K562 (cell line): Measurements from ENCODE around the gene ZNF92. TPM values are rescaled to one million over a fixed set of nuclear protein-coding genes. Genes with fewer than 3 reads are reported as not detected.
A peak's percentile ranks its signal among the peaks of the same experiment; 100 is the strongest.

ENCODE experiments used
- ARHGAP35 ChIP-seq: fragments of 450-650 bp; IDR thresholded peaks from 2 replicates; pipeline ENCODE4 v1.6.1; 2018; ENCODE audit not compliant: partially characterized antibody
- MCM2 ChIP-seq: fragments of 450-650 bp; IDR thresholded peaks from 2 replicates; pipeline ENCODE4 v1.6.1; 2017; ENCODE audit warnings: low read depth, mild to moderate bottlenecking
- MXI1 ChIP-seq: IDR thresholded peaks from 2 replicates; pipeline ENCODE4 v1.6.1; 2011; ENCODE audit warnings: low read depth, mild to moderate bottlenecking, improper control_type of control experiment, low read length
- NFRKB ChIP-seq: fragments of 450-650 bp; IDR thresholded peaks from 2 replicates; pipeline ENCODE4 v1.6.1; 2016; ENCODE audit warnings: low read depth
- TEAD4 ChIP-seq, 2 experiments: sonication (generic) in 1 of 2; formaldehyde crosslinking in 1 of 2; IDR thresholded peaks; 2 replicates each; pipeline versions ENCODE4 v1.6.1 to v1.8.0; 2012 to 2022; ENCODE audit warnings: borderline replicate concordance in 1 of 2, inconsistent platforms in 1 of 2, low read length in 1 of 2, mild to moderate bottlenecking in 1 of 2, missing genetic modification reagents in 1 of 2
- polyA plus RNA-seq, 8 experiments: library from polyadenylated mRNA; depleted of rRNA in 4 of 8; stranded (reverse) in 5 of 8; unstranded in 3 of 8; fragments of >200 nt; fragmentation: Nextera tagmentation in 2 of 8; fragmentation: Illumina TruSeq in 1 of 8; extraction: Ambion mirVana in 2 of 8; extraction: Trizol in 1 of 8; gene quantifications; 2 replicates each; pipeline versions ENCODE4 v1.2.1 to v1.2.3, GENCODE V29; 2011 to 2014; ENCODE audit warnings: inconsistent platforms in 1 of 8, missing spikeins in 1 of 8
- total RNA-seq, 7 experiments: library from RNA; depleted of rRNA in 6 of 7; stranded (reverse); fragments of >200 nt in 6 of 7; fragmentation: Illumina TruSeq in 2 of 7; extraction: Trizol in 2 of 7; gene quantifications; 2 replicates each; pipeline versions ENCODE4 v1.2.1 to v1.2.3, GENCODE V29; 2011 to 2021; ENCODE audit warnings: low replicate concordance in 1 of 7
- TF ChIP-seq, protein P1 (sequence below), 2 experiments: fragments of 450-650 bp; formaldehyde crosslinking in 1 of 2; IDR thresholded peaks; 2 replicates each; pipeline versions ENCODE4 v1.4.0 to v1.6.1; 2014 to 2020; ENCODE audit warnings: mild to moderate bottlenecking in 2 of 2, borderline replicate concordance in 1 of 2, low read depth in 1 of 2
- TF ChIP-seq, protein P2 (sequence below): fragments of 450-650 bp; IDR thresholded peaks from 2 replicates; pipeline ENCODE4 v1.6.1; 2016; ENCODE audit warnings: low read depth, mild to moderate bottlenecking, moderate library complexity
- TF ChIP-seq, protein P3 (sequence below), 2 experiments: IDR thresholded peaks; 2 replicates each; pipeline ENCODE4 v1.6.1; 2011; ENCODE audit warnings: borderline replicate concordance in 1 of 2, control low read depth in 1 of 2, low read depth in 1 of 2, low read length in 1 of 2, mild to moderate bottlenecking in 1 of 2, mixed read lengths in 1 of 2, moderate library complexity in 1 of 2; ENCODE audit not compliant: insufficient read depth in 1 of 2, insufficient read length in 1 of 2, poor library complexity in 1 of 2, severe bottlenecking in 1 of 2; ENCODE audit errors: extremely low read depth in 1 of 2
- TF ChIP-seq, protein P4 (sequence below), 3 experiments: fragments of 200-800 bp in 1 of 3; fragments of 250-450 bp in 1 of 3; fragments of 450-650 bp in 1 of 3; sonication (Bioruptor Pico) in 1 of 3; sonication (Bioruptor generic) in 1 of 3; formaldehyde crosslinking in 1 of 3; IDR thresholded peaks; 2 replicates each; pipeline versions ENCODE4 v1.6.1 to v1.8.0; 2016 to 2022; ENCODE audit warnings: mild to moderate bottlenecking in 2 of 3, missing genetic modification characterization in 2 of 3, missing compliant biosample characterization in 1 of 3, moderate library complexity in 1 of 3

The ZNF92 gene
- total and polyA plus RNA-seq, 9 of the 15 experiments (the other 6 are each of a cell fraction or from before 2014, with no cell fraction given): 8.9 to 29.4 (median 12.5) TPM

DNA sequence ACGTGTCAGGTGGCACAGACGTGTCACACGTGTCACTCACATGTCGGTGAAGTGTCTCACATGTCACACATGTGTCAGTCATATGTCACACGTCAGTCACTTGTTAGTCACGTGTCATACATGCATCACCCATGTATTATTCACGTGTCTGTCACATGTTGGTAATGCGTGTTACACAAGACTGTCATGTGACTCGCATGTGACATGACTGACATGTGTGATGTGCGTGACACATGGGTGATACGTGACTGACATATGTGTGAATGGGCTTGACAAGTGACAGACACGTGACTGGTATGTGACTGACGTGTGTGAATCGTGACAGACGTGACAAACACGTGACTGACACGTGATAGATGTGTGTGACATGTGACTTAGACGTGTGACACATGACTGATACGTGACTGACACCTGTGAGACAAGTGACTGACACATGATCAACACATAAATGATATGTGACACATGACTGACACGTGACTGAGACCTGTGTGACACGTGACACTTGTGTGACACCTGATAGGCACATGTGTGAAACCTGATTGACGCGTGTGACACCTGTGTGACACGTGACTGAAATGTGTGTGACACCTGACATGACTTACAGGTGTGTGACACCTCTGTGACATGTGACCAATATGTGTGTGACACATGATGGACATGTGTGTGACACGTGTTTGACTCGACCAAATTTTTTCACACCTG, 56.1 kb downstream of the ZNF92 start (continued):
- TF ChIP-seq, protein P1, sequence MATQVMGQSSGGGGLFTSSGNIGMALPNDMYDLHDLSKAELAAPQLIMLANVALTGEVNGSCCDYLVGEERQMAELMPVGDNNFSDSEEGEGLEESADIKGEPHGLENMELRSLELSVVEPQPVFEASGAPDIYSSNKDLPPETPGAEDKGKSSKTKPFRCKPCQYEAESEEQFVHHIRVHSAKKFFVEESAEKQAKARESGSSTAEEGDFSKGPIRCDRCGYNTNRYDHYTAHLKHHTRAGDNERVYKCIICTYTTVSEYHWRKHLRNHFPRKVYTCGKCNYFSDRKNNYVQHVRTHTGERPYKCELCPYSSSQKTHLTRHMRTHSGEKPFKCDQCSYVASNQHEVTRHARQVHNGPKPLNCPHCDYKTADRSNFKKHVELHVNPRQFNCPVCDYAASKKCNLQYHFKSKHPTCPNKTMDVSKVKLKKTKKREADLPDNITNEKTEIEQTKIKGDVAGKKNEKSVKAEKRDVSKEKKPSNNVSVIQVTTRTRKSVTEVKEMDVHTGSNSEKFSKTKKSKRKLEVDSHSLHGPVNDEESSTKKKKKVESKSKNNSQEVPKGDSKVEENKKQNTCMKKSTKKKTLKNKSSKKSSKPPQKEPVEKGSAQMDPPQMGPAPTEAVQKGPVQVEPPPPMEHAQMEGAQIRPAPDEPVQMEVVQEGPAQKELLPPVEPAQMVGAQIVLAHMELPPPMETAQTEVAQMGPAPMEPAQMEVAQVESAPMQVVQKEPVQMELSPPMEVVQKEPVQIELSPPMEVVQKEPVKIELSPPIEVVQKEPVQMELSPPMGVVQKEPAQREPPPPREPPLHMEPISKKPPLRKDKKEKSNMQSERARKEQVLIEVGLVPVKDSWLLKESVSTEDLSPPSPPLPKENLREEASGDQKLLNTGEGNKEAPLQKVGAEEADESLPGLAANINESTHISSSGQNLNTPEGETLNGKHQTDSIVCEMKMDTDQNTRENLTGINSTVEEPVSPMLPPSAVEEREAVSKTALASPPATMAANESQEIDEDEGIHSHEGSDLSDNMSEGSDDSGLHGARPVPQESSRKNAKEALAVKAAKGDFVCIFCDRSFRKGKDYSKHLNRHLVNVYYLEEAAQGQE (IDR thresholded peaks at IDR 0.05; ENCODE audit: borderline replicate concordance): 0 out of 2 replicates have a peak, but pooled peaks have one; percentile 2
- TF ChIP-seq, protein P1 (CRISPR knock-in tag; IDR thresholded peaks at IDR 0.05; ENCODE audit: low read depth): no peak
- TF ChIP-seq MXI1: no peak
- TF ChIP-seq NFRKB: no peak
- TF ChIP-seq, protein P2, sequence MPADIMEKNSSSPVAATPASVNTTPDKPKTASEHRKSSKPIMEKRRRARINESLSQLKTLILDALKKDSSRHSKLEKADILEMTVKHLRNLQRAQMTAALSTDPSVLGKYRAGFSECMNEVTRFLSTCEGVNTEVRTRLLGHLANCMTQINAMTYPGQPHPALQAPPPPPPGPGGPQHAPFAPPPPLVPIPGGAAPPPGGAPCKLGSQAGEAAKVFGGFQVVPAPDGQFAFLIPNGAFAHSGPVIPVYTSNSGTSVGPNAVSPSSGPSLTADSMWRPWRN: no peak
- TF ChIP-seq, protein P3, sequence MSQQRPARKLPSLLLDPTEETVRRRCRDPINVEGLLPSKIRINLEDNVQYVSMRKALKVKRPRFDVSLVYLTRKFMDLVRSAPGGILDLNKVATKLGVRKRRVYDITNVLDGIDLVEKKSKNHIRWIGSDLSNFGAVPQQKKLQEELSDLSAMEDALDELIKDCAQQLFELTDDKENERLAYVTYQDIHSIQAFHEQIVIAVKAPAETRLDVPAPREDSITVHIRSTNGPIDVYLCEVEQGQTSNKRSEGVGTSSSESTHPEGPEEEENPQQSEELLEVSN (IDR thresholded peaks at IDR 0.05; ENCODE audit: borderline replicate concordance in 1 of 2, extremely low read depth in 1 of 2, insufficient read depth in 1 of 2, insufficient read length in 1 of 2, low read depth in 1 of 2, low read length in 1 of 2, poor library complexity in 1 of 2, severe bottlenecking in 1 of 2): peak; percentile 26 to 52
- TF ChIP-seq, protein P4, sequence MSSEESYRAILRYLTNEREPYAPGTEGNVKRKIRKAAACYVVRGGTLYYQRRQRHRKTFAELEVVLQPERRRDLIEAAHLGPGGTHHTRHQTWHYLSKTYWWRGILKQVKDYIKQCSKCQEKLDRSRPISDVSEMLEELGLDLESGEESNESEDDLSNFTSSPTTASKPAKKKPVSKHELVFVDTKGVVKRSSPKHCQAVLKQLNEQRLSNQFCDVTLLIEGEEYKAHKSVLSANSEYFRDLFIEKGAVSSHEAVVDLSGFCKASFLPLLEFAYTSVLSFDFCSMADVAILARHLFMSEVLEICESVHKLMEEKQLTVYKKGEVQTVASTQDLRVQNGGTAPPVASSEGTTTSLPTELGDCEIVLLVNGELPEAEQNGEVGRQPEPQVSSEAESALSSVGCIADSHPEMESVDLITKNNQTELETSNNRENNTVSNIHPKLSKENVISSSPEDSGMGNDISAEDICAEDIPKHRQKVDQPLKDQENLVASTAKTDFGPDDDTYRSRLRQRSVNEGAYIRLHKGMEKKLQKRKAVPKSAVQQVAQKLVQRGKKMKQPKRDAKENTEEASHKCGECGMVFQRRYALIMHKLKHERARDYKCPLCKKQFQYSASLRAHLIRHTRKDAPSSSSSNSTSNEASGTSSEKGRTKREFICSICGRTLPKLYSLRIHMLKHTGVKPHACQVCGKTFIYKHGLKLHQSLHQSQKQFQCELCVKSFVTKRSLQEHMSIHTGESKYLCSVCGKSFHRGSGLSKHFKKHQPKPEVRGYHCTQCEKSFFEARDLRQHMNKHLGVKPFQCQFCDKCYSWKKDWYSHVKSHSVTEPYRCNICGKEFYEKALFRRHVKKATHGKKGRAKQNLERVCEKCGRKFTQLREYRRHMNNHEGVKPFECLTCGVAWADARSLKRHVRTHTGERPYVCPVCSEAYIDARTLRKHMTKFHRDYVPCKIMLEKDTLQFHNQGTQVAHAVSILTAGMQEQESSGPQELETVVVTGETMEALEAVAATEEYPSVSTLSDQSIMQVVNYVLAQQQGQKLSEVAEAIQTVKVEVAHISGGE (CRISPR knock-in tag; IDR thresholded peaks at IDR 0.05): no peak
- no peak for TF ChIP-seq MCM2
- no peak for TF ChIP-seq ARHGAP35
- TF ChIP-seq TEAD4 (IDR thresholded peaks at IDR 0.05; ENCODE audit: low read length): no peak
- TF ChIP-seq TEAD4 (CRISPR knock-in tag; IDR thresholded peaks at IDR 0.05; ENCODE audit: borderline replicate concordance): peak; percentile 26; the same call in 1 of the 2 replicates
